GM19240 (cell line): Measurements from ENCODE around the gene THAP10.
"Not testable (repeated sequence)": the region's sequence is repeated elsewhere in the genome, so short reads cannot be mapped to it uniquely, and the experiment has no call there.

Source experiments
- DNase-seq: peaks from one replicate; pipeline ENCODE4 v3.0.0; 2011; ENCODE audit warnings: low spot score; ENCODE audit not compliant: insufficient read length

The THAP10 gene

DNA sequence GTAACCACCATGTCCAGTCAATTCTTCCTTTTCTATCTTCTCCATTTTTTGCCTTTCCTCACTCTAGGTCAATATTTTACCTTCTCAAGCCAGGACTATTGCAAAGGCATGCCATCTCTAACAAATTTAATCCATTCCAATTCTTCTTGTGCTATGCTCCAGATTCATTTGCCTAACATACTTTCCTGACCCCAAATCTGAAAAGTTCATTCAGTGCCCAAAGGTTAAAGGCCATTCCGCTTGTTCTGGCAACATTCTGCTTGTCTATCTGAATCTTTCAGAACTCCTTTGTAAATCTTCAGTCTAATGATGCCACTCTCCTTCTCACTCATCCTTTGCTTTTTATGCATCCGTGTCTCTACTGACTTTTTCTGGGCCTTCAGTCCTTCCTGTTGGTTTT is 15.6 kb downstream of the THAP10 start:
- DNase-seq = no peak

DNA sequence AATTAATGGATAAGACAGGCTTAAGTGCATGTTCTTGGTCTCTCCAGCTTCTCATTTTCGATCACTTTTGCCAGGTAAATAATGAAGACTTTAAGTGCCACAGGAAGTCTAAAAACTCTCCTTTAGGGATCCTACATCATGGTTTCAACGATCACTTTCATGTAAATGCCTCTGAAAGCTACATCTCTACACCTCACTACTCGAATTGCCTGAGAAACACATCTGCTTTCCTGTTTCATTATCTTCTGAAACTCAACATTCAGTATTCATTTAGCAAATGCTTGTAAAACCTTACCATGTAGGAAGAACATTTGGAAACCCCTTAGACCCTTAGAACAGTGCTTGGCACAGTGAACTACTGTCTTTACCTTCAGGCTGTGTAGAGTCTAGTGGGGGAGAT is 16.2 kb downstream of the THAP10 start:
- no peak for DNase-seq

DNA sequence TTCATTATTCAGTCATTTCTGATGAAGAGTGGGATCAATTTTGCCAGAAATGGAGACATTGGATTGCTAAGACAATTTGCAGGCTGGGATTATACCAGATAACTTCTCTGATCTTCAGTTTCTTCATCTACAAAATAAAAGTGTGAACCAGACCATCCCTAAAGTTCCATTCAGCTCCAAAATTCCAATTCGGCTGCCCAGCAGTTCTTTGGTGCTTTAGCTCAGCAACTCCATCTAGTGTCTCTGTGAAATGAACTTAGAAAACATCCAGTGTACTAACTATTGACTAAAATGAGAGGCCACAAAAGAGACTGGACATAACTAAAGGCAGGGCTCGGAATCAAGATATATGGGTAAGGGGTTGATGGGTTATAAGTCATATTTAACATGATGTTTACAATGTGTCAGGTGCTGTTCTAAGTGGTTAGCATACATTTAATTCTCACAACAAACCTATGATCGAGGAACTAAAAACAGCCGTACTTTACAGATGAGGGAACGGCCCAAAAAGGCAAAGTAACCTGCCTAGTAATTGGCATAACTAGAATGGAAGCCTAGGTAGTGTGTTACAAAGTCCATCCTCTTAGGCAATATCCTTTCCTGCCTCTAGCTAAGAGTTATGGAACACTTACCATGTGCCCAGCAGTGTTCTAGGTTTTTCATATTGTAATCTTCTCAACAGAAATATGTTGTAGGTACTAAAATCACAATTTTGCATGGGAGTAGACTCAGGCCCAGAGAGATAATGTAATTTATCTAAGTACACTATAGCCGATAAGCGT is 17.0 kb downstream of the THAP10 start:
- no peak for DNase-seq

DNA sequence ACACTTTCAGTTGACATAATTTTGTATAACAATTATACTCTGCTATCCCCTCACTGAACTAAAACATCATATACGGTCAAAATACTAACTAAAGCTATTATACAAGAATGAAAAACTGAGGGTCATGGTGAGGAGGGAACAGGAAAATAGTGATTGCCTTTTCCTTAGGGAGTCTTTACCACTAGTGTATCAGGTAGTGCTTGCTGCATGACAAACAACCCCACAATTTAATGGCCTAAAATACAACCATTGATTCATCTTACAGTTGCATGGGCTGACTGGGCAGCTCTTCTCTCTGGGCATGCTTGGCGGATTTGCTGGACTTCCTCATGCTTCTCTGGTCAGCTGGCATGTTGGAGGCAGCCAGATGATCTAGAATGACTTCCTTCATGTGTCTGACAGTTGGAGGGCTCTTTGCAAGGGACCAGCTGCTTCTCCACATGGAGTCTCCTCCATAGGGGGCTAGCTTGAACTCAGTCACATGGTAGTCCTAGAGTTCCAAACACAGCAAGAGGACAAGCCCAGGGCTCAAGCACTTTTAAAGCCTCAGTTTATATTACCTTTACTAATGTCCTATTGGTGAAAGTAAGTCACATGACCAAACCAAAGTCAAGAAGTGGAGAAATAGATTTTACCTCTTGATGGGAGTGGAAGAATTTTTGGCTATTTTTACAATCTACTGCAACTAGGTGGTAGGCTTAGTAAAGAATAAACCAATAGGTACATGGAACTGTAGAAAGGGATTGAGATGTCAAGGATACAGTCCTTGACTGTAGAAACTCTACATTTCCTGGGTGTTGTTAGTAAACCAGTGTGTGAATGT is 18.8 kb downstream of the THAP10 start:
- no peak for DNase-seq

DNA sequence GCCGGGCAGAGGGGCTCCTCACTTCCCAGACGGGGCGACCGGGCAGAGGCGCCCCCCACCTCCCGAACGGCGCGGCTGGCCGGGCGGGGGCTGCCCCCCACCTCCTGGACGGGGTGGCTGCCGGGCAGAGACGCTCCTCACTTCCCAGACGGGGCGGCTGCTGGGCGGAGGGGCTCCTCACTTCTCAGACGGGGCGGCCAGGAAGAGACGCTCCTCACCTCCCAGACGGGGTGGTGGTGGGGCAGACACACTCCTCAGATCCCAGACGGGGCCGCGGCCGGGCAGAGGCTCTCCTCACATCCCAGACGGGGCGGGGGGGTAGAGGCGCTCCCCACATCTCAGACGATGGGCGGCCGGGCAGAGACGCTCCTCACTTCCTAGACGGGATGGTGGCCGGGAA is 20.7 kb downstream of the THAP10 start:
- not testable (repeated sequence) for DNase-seq

DNA sequence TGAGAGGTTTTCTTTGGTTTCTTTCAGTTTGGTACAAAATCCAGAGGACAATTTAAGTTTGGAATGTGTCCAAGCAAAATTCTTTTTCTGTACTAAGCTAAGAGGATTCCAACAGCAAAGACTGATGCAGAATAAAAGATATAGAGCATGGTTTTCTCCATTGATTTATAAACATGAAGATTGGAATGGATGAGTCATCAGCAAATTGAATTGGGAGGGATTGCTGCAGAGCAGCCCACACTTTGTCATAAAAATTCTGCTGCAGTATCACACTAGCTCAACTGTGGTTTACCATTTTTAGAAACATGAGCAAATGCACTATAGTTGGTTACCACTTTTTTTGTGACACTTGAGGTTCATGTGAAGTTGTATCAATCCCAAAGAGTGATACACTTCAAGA is 22.2 kb downstream of the THAP10 start:
- DNase-seq = no peak

DNA sequence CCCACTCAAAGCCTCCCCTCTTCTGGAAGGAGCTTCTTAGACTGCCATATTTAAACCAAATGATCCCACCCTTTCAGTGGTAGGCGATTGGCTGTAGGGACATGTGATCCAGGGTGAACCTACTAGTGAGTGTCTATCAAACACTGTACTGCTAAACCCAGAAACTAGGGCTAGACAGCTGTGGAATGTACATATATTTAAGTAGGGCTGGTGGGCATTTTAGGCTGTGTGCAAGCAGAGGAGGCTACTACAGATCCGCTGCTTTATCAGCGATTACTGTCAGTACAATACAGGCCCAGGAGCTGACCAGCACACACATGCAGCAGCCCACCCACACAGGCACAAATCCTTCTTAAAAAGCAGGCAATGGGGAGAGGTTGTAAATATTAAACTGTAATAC is 22.9 kb downstream of the THAP10 start:
- no peak for DNase-seq

DNA sequence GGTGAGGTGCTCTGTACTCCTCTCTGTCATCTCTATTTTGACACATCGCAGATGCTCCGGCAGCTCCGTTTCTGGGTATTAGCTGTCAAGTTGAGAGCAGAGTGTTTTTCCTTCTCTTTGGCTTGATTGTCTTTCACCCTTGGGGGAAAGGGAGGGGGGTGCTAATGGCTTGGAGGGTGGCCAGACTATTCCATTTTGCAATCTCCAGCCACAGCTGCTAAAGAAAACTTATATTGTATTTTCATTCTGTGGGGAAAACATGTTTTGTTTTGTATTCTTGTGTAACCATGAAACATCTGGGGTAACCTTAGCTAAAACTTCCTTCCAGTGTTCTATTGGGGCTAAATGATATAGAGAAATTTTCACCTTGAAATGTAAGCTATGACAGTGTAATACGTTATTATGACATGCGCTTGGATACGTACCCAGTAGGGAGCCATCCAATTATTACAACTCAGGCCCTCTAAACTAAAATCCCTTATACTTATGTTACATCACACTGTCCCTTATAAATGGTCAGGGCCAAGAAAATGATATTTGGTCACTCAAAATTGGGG is 24.2 kb downstream of the THAP10 start:
- DNase-seq = no peak

DNA sequence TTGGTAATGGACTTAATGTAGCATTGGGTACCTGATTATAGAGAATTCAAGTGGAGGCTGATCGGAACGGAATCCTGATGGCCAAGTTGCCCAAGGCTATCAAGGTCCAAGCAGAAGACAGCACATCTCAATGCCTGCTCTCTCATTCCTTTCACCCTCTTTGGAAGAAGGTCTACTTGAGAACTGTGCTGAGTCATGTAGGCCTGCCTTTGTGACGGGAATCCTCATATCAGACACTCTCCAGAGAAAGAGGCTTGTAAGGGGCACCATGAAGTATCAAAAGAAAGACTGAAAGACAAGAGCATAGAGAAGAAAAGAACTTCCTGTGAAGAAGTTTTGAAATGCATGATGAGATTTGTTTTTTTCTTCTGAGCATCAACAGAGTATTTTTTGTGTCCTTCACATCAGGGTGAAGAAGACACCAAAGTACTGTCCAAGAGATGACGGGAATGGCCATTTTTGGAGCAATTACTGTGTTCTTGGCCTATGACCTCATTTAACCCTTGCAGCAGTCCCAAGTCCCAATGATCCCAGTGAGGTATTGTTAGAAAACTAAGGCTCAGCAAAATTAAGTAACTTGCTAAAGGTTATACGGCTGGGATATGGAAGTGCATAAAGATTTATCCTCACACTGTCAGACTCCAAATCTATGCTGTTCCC is 25.1 kb downstream of the THAP10 start:
- no peak for DNase-seq

DNA sequence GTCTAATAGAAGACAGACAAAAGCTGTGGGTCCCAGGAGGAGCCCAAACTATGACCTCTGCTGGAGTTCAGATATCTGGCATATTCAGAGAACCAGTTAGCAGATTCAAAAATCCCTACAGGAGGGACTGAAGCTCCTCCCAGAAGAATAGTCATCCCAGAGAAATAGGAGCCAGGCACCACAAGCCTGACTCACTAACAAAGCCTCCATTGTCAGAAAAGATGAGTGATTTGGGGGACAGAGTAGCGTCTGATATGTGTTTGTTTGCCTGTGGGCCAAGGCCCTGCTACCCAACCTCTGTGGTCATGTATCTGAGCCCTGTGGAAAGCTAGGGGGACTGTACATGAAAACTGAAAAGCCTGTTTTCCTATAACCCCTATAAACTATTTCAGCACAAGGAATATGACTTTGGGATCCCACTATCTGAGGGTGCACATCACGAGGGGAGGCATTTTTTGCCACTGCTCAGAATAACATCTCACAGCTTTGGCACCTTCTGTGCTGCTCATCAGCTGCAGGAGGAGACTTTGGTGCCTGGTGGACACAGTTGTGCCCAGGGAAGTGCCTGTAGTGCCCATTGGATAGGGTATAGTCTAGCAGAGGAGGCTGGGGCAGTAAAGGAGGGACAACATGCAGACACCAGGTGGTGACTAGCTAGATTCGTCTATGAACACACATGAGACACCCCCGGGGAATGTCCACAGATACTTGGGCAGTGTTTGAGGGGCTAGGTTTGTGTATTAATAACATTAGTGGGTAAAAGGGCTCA is 28.6 kb downstream of the THAP10 start:
- no peak for DNase-seq

DNA sequence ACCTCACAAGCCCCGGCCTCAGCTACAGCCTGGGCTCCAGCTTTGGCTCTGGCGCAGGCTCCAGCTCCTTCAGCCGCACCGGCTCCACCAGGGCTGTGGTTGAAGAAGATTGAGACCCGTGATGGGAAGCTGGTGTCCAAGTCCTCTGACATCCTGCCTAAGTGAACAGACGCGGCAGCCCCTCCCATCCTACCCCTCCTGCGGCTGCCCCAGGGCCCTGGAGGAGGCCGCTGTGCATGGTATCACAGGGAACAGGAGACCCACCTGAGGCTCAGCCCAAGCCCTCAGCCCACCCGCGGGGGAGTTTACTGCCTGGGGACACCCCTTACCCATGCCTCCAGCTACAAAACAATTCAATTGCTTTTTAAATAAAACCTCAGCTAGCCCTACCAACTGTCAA is 32.2 kb downstream of the THAP10 start:
- no peak for DNase-seq

DNA sequence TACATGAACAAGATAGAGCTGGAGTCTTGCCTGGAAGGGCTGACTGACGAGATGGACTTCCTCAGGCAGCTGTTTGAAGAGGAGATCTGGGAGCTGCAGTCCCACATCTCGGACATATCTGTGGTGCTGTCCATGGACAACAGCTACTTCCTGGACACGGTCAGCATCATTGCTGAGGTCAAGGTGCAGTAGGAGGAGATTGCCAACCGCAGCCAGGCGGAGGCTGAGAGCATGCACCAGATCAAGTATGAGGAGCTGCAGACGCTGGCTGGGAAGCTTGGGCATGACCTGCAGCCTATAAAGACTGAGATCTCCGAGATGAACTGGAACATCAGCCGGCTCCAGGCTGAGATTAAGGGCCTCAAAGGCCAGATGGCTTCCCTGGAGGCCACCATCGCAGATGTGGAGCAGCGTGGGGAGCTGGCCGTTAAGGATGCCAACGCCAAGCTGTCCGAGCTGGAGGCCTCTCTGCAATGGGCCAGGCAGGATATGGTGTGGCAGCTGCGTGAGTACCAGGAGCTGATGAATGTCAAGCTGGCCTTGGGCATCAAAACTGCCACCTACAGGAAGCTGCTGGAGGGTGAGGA is 32.8 kb downstream of the THAP10 start:
- no peak for DNase-seq

DNA sequence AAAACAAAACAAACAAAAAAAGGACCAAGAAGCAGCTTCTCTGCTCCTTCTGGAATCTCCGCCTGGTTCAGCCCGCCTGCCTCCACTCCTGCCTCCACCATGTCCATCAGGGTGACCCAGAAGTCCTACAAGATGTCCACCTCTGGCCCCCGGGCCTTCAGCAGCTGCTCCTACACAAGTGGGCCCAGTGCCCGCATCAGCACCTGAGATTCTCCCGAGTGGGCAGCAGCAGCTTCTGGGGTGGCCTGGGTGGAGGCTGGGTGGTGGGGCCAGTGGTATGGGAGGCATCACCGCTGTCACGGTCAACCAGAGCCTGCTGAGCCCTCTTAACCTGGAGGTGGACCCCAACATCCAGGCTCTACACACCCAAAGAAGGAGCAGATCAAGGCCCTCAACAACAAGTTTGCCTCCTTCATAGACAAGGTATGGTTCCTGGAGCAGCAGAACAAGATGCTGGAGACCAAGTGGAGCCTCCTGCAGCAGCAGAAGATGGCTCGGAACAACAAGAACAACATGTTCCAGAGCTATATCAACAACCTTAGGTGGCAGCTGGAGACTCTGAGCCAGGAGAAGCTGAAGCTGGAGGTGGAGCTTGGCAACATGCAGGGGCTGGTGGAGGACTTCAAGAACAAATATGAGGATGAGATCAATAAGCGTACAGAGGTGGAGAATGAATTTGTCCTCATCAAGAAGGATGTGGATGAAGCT is 33.5 kb downstream of the THAP10 start:
- DNase-seq = not testable (repeated sequence)

DNA sequence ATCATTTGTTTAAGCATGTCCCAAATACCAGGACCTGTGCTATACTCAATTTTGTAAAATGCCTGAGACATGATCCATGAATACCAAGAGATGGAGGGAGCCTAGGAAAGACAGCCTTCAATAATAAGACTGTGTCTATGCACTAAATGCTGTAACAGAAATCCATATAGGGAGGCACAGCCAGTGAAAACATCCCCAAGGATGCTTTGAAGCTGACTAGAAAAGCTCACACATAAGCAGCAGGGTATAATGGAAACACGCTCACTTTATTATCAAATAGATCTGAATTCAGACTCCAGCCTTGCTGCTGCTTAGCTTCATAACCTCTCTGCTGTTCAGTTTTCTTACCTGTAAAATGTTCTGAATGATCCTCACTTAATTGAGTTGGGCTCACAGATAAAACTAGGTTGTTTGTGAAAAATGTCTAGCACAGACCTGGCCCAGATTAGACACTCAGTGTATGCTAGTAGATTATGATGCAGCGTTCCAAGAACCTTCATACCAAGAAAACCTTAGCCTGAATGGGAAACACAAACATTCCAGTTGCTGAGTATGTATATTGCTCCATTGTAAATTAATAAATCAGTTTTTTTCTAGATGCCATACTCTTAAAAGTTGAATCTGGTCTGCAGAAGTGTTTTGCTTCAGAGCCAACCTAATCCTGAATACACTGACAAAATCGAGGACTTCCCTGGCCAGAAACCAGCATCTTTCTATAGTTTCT is 34.5 kb downstream of the THAP10 start:
- no peak for DNase-seq

DNA sequence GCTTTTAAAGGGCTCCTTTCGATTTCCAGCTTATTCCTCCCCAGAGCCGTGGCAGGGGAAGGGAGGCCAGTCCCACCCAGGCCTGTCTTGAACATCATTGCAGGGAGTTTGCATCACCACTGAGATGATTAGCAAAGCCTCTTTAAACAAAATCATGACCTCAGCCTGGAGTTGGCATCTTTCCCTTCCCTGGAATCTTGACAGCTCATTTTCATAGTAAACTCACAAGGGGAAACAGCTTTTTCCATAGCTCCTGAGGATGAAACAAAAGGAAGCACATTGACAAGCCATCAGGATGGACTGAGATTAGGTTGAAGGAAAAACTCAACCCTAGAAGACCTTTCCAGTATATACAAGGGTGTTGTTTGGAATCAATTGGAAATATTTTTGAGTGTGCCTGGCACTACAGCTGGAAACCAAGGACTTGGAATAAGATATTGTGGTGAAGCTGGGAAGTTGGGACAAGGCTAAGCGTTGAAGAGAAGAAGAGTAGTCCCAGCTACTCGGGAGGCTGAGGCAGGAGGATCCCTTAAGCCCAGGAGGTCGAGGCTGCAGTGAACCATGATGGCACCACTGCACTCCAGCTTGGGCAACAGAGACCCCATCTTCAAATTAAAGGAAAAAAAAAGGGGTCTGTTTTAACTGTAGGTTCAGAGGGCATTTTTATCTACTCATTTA is 35.2 kb downstream of the THAP10 start:
- no peak for DNase-seq

DNA sequence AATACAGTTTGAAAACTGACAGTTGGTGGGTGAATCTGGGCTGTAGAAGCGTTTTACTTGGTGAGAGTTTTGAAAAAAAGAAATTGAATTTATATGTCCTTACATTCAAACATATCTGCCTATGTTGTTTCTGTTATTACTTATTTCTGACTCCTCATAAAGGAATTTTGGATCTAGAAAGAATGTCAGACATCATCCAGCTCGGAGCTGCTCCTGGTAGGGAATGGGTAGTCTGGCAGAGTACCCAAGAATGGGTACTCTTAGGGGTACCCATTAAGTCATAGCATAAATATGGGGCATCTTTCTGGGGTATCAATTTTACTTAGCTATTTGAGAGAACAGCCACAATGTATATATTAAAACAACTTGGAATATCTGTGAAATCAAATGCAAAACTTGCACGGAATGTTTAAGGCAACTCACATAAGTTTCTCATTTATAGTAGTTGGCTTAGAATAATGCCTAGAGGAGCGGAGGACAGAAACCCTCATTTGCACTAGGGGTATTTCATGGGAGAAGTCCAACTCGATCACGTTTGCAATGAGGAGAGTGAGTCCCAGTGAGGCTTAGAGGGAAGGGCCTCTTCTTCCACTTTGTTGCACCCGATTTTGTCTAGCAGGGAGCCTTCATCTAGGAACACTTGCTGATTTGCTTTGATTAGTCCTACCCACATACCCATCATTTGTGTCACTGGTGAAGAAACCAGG is 35.9 kb downstream of the THAP10 start:
- DNase-seq = no peak

DNA sequence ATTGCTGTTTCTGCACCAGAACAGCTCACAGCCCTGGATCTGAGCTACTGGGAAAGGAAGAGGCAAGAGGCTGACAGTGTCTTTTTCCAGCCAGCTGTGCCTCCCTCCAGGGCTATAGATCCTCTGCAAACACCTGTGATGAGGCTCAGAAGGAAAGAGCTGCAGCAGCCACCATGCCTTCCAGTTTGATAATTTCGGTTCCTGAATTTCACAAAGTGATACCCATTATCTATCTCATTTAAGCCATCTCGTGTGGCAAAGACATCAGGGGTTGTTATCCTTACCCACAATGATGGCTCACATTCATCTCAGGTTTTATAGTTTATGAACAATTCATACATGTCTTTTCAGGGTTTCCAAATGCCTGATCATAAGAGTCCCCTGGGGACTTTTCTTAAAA is 36.5 kb downstream of the THAP10 start:
- DNase-seq = no peak

DNA sequence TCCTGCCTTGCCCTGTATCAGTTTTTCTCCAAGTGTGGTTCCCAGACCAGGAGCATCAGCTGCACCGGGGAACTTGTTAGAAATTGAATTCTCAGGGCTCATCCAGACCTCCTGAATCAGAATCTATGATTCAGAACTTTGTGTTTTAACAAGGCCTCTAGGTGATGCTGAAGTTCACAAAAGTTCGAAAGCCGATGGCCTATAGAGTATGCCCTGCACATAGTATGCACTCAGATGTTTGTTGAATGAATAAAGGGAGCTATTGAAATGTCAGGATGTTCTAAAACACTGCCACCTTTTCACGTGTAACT is 37.6 kb downstream of the THAP10 start:
- DNase-seq = no peak
